ENCODE measurements around the gene MRPS23. TPM values are rescaled to one million over a fixed set of nuclear protein-coding genes. Genes with fewer than 3 reads are reported as not detected.
A peak's percentile ranks its signal among the peaks of the same experiment; 100 is the strongest.
"Not testable (repeated sequence)": the region's sequence is repeated elsewhere in the genome, so short reads cannot be mapped to it uniquely, and the experiment has no call there.

The MRPS23 gene
- total RNA-seq, 1 donor from 2014 or later = 86.3 TPM

GRCh38 chr17:57852092-57852954 lies 2.5 kb upstream of the MRPS23 start:
- intact Hi-C loops (cut with micrococcal nuclease) = loop anchor here (10.0 kb wide), 1 partner anchor 262 kb away; no protein-coding TSS in a partner anchor
- no peak for DNase-seq
- ATAC-seq = no peak

GRCh38 chr17:57849163-57849873 lies 526 bp downstream of the MRPS23 start:
- ATAC-seq (no peak), DNase-seq (no peak)
- intact Hi-C loops (cut with micrococcal nuclease) = no loop called here

GRCh38 chr17:57846056-57846945 lies 3.5 kb downstream of the MRPS23 start:
- DNase-seq; ATAC-seq; intact Hi-C loops (cut with micrococcal nuclease): not testable (repeated sequence)

GRCh38 chr17:57842280-57842679 lies 7.6 kb downstream of the MRPS23 start:
- DNase-seq (no peak), ATAC-seq (no peak)
- intact Hi-C loops (cut with micrococcal nuclease) = no loop called here

GRCh38 chr17:57839571-57839923 lies 10.3 kb downstream of the MRPS23 start:
- intact Hi-C loops (cut with micrococcal nuclease) = loop anchor here (10.0 kb wide), 1 partner anchor 245 kb away; no protein-coding TSS in a partner anchor
- peak; percentile 84 for ATAC-seq
- DNase-seq = no peak

- intact Hi-C loops (cut with micrococcal nuclease) = loop anchor here (10.0 kb wide), 1 partner anchor 244 kb away; no protein-coding TSS in a partner anchor
- peak; percentile 33 for ATAC-seq
- no peak for DNase-seq
Observed at GRCh38 chr17:57838857-57839570, 10.8 kb downstream of the MRPS23 start.

GRCh38 chr17:57838453-57838852 lies 11.4 kb downstream of the MRPS23 start:
- no peak for DNase-seq
- intact Hi-C loops (cut with micrococcal nuclease) = loop anchor here (10.0 kb wide), 1 partner anchor 244 kb away; no protein-coding TSS in a partner anchor
- ATAC-seq = no peak

- intact Hi-C loops (cut with micrococcal nuclease) = loop anchor here (10.0 kb wide), 1 partner anchor 241 kb away; no protein-coding TSS in a partner anchor
- ATAC-seq (no peak), DNase-seq (no peak)
Observed at GRCh38 chr17:57835333-57835900, 14.4 kb downstream of the MRPS23 start.

GRCh38 chr17:57834146-57834741 lies 15.6 kb downstream of the MRPS23 start:
- peak; percentile 78 for ATAC-seq
- DNase-seq = peak; percentile 81
- intact Hi-C loops (cut with micrococcal nuclease) = loop anchor here (10.0 kb wide), 1 partner anchor 239 kb away; no protein-coding TSS in a partner anchor

GRCh38 chr17:57833179-57833939 lies 16.5 kb downstream of the MRPS23 start:
- intact Hi-C loops (cut with micrococcal nuclease) = loop anchor here (10.0 kb wide), 1 partner anchor 239 kb away; no protein-coding TSS in a partner anchor
- peak; percentile 68 for DNase-seq
- ATAC-seq = peak; percentile 82

GRCh38 chr17:57832314-57833178 lies 17.3 kb downstream of the MRPS23 start:
- intact Hi-C loops (cut with micrococcal nuclease) = loop anchor here (10.0 kb wide), 1 partner anchor 238 kb away; no protein-coding TSS in a partner anchor
- DNase-seq = no peak
- peak; percentile 20 for ATAC-seq

- DNase-seq (no peak), ATAC-seq (no peak)
- intact Hi-C loops (cut with micrococcal nuclease) = loop anchor here (10.0 kb wide), 1 partner anchor 236 kb away; no protein-coding TSS in a partner anchor
Observed at GRCh38 chr17:57830880-57831279, 19.0 kb downstream of the MRPS23 start.

GRCh38 chr17:57823469-57824401 lies 26.1 kb downstream of the MRPS23 start:
- intact Hi-C loops (cut with micrococcal nuclease) = no loop called here
- no peak for DNase-seq
- no peak for ATAC-seq

GRCh38 chr17:57819867-57820266 lies 30.0 kb downstream of the MRPS23 start:
- intact Hi-C loops (cut with micrococcal nuclease) = no loop called here
- ATAC-seq (no peak), DNase-seq (no peak)

- intact Hi-C loops (cut with micrococcal nuclease) = no loop called here
- ATAC-seq (no peak), DNase-seq (no peak)
Observed at GRCh38 chr17:57819285-57819684, 30.6 kb downstream of the MRPS23 start.

All from left ventricle myocardium superior (tissue), 1 donor.